Stimulated activated naive CD8-positive, alpha-beta T cell treated with anti-CD3 and anti-CD28 coated beads, Interleukin-15, amount 100 ng/mL, for 72 hours (primary cell): ENCODE results near the gene PTCD2.
"Not testable (repeated sequence)": the region's sequence is repeated elsewhere in the genome, so short reads cannot be mapped to it uniquely, and the experiment has no call there.

Experiments
- ATAC-seq: fragments of 150-1000 bp; cut with Tn5 transposase; 2 replicates; pipeline ENCODE4 v1.10.0; 2021; ENCODE audit warnings: mild to moderate bottlenecking, moderate library complexity
- DNase-seq, 2 donors: peaks; one replicate each; pipeline ENCODE4 v3.0.0; 2021 to 2022
- H3K27ac Mint-ChIP-seq, 2 donors: one replicate each; pipeline ENCODE4 v1.8.0; 2022; ENCODE audit warnings: mild to moderate bottlenecking in 2 of 2, mixed read lengths in 2 of 2, moderate library complexity in 2 of 2
- H3K27me3 Mint-ChIP-seq: one replicate; pipeline ENCODE4 v1.8.0; 2022; ENCODE audit warnings: mixed read lengths
- H3K4me1 Mint-ChIP-seq: one replicate; pipeline ENCODE4 v1.8.0; 2022; ENCODE audit warnings: mild to moderate bottlenecking, mixed read lengths
- H3K4me3 Mint-ChIP-seq, 2 donors: one replicate each; pipeline ENCODE4 v1.8.0; 2022; ENCODE audit warnings: mild to moderate bottlenecking in 2 of 2, mixed read lengths in 2 of 2, moderate library complexity in 1 of 2
- H3K9me3 Mint-ChIP-seq, 2 donors: one replicate each; pipeline ENCODE4 v1.8.0; 2022; ENCODE audit warnings: mixed read lengths in 2 of 2

Gene PTCD2

DNA sequence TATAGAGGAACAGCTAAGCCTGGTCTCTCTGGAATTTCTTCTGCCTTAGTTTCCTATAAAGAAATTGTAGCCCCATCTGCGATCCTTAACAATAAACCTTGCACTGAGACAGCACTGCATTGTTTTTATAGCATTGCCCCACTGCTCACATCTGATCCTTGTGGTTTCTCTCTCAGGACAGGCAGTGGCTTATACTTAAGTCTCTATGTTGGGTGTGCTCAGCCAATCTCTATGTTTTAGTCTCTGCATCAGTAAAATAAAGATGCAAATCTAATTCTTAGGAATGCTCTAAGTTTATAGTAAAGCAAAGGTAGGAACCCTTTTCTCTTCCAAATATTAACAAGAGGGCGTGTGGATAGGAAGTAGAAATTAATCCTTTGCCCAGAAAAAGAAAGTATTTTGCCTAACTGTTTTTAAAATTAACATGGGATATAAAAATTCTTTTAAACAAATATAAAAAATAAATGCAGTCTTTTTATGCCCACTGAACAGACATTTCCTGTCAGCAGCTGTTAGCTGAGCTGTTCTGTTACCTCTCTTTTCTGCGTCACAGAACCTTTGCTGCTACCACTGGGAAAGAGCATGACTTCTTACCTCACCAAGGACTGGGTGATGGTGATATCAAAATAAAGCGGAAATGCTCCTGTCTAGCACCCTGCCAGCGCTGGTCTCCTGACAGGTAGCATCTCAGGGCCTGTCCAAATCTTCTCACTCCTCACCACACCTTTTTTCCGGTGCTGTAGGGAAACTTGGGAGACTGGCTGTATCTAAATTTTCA is 29.6 kb upstream of the PTCD2 start:
- ATAC-seq (no peak), DNase-seq (no peak)
- H3K27ac Mint-ChIP-seq = no peak overlapping the region
- no peaks in the 10 kb centered on the region for H3K27me3 Mint-ChIP-seq
- peaks cover 5% of the 10 kb centered on the region for H3K4me1 Mint-ChIP-seq
- H3K4me3 Mint-ChIP-seq = no peak overlapping the region
- H3K9me3 Mint-ChIP-seq = no peaks in the 10 kb centered on the region

DNA sequence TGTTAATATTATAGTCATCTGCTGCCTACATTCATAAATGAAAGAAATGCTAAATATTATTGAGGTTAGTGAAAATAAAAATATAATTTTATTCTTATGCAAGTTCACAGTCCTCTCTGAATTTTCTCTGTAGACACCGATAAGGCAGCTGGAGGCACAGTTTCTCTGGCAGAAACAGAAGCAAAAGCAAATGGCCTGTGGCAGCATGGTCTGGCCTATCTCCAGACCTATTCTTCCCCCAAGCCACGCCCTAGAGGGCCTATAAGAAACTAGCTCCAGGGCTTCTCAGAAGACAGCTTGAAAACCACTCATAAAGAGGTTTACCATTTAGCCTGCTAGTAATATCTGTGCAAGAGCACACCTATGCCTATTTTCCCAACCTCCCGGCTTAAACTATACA is 28.6 kb upstream of the PTCD2 start:
- H3K4me1 Mint-ChIP-seq = peaks cover 5% of the 10 kb centered on the region
- H3K27me3 Mint-ChIP-seq = no peaks in the 10 kb centered on the region

DNA sequence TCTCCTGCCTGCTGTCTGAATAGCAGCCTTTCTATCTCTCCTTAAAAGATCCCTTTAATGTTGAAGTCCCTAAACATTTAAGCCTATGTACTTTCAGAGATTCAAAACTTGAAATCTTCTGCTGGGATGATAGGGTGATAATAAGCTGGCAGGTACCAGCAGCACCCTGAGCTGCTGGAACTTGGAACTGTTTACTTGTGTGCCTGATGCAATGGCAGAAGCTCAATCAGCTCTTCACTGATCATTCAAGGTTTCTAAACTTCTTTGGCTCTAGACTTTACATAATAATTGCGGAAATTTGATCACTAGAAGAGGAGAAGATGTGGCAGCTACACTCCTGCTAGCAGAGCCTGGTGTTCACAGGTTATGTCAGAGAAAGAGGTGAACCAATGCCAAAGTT is 27.8 kb upstream of the PTCD2 start:
- Mint-ChIP-seq H3K9me3 (no peaks in the 10 kb centered on the region), H3K4me1 (peaks cover 5% of the 10 kb centered on the region), H3K27ac (no peak overlapping the region), H3K4me3 (no peak overlapping the region), H3K27me3 (no peaks in the 10 kb centered on the region)
- no peak for ATAC-seq
- DNase-seq = no peak

More for the DNA sequence above, 28.6 kb upstream of the PTCD2 start:
- no peak for DNase-seq
- H3K4me3 Mint-ChIP-seq = no peak overlapping the region
- ATAC-seq = no peak
- H3K9me3 Mint-ChIP-seq = no peaks in the 10 kb centered on the region
- H3K27ac Mint-ChIP-seq = no peak overlapping the region

DNA sequence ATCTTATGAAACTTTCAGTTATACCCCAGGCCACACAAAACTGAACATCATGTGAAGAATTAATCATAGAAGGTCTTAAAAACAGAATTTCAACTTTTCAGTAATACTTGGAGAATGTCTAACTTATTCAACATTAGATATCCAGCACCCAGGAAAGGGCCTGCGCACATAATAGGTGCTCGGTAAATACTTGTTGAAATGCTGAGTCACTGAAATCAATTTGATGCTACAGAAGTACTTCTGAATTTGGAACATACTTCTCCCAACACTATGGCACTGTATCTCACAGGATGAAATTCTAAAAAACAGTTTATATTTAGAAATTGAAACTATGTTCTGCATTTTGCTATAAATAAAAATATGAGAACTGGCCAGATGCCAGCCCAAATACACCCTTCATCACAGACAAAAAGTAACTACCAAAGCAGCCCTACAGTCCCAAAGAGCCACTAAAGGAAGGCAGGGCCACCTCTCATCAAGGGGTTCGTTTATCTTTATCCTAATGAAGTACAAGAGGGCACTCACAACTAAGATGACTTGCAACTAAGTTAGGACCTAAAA is 26.6 kb upstream of the PTCD2 start:
- no peaks in the 10 kb centered on the region for H3K9me3 Mint-ChIP-seq
- no peak overlapping the region for H3K4me3 Mint-ChIP-seq
- no peak for DNase-seq
- no peak overlapping the region for H3K27ac Mint-ChIP-seq
- H3K27me3 Mint-ChIP-seq = no peaks in the 10 kb centered on the region
- peaks cover 11% of the 10 kb centered on the region for H3K4me1 Mint-ChIP-seq
- ATAC-seq = no peak

DNA sequence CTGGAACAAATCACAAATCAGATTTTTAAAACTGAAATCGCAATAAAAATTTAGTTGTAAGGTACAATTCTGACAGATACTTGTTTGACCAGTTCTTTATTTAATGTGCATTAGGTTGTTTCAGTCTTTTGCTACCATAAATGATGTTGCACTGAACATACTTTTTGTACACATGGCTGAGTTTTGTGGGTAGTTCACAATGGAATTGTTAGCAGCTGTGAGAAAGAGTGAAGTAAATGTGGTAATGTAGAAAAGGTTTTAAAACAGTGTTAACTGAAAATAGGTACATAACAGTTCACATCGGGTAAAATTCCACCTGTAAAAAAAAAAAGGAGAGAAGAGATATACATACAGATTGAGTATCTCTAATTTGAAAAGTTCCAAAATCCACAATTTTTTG is 25.7 kb upstream of the PTCD2 start:
- Mint-ChIP-seq H3K27me3 (no peaks in the 10 kb centered on the region), H3K9me3 (no peaks in the 10 kb centered on the region), H3K4me3 (no peak overlapping the region), H3K27ac (no peak overlapping the region), H3K4me1 (peaks cover 11% of the 10 kb centered on the region)
- DNase-seq (no peak), ATAC-seq (no peak)

DNA sequence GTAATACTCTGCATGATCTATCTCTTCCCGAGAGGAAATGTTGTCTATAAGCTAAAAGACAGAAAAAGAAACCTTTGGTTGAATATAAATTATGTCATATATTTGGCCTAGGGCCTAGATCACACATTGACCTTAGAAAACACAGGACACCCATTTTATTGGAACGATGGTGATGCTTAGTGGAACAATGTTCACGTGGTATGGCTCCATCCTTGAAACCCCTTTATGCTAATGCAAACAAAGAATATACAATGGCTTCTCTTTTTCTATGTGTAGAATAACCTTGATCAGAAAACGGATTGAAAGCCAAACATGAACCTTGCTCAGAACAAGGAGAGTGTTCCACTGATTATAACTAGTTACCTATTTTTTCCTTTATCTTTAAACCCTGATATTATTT is 24.6 kb upstream of the PTCD2 start:
- Mint-ChIP-seq H3K27me3 (no peaks in the 10 kb centered on the region), H3K4me3 (no peak overlapping the region), H3K27ac (no peak overlapping the region), H3K4me1 (peaks cover 20% of the 10 kb centered on the region), H3K9me3 (no peaks in the 10 kb centered on the region)
- DNase-seq (no peak), ATAC-seq (no peak)

DNA sequence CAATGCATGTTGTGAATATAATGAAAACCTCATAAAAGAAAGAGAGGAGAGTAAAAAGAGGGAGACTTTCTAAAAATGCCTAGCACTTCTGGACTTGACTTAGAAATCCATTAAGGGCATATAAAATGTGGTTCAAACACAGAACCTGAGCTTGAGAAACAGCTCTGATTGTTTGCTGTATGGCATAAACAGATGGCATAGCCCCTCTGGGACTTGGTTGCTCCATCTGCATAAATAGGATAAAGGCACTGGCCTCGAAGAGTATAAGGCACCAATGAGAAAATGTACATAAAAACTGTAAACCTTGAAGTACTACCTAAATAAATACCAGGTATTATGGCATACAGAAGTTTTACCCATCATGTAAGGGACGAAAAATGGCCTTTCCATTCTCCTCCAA is 23.9 kb upstream of the PTCD2 start:
- Mint-ChIP-seq H3K9me3 (no peaks in the 10 kb centered on the region), H3K4me3 (no peak overlapping the region), H3K27ac (no peak overlapping the region), H3K4me1 (peaks cover 20% of the 10 kb centered on the region), H3K27me3 (no peaks in the 10 kb centered on the region)
- no peak for DNase-seq
- ATAC-seq = no peak

DNA sequence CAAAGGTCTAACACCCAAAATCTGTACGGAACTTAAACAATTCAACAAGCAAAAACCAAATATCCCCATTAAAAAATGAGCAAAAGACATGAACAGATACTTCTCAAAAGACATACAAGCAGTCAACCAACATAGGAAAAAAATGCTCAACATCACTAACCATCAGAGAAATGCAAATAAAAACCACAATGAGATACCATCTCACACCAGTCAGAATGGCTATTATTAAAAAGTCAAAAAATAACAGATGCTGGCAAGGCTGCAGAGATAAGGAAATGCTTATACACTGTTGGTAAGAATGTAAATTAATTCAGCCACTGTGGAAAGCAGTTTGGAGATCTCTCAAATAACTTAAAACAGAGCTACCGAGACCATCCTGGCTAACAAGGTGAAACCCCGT is 22.0 kb upstream of the PTCD2 start:
- not testable (repeated sequence) for ATAC-seq, H3K4me3 Mint-ChIP-seq, H3K27ac Mint-ChIP-seq, DNase-seq, H3K9me3 Mint-ChIP-seq, H3K27me3 Mint-ChIP-seq
- H3K4me1 Mint-ChIP-seq = peaks cover 20% of the 10 kb centered on the region

DNA sequence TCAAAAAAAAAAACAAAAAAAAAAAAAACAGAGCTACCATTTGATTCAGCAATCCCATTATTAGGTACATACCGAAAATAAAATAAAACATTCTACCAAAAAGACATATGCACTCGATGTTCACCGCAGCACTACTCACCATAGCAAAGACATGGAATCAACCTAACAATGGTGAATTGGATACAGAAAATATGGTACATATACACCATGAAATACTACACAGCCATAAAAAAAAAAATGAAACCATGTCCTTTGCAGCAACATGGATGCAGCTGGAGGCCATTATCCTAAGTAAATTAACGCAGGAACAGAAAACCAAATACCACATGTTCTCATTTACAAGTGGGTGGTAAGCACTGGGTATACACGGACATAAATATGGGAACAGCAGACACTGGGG is 21.5 kb upstream of the PTCD2 start:
- ATAC-seq (no peak), DNase-seq (no peak)
- Mint-ChIP-seq H3K4me3 (no peak overlapping the region), H3K4me1 (peaks cover 21% of the 10 kb centered on the region), H3K27ac (no peak overlapping the region), H3K9me3 (no peaks in the 10 kb centered on the region), H3K27me3 (no peaks in the 10 kb centered on the region)

DNA sequence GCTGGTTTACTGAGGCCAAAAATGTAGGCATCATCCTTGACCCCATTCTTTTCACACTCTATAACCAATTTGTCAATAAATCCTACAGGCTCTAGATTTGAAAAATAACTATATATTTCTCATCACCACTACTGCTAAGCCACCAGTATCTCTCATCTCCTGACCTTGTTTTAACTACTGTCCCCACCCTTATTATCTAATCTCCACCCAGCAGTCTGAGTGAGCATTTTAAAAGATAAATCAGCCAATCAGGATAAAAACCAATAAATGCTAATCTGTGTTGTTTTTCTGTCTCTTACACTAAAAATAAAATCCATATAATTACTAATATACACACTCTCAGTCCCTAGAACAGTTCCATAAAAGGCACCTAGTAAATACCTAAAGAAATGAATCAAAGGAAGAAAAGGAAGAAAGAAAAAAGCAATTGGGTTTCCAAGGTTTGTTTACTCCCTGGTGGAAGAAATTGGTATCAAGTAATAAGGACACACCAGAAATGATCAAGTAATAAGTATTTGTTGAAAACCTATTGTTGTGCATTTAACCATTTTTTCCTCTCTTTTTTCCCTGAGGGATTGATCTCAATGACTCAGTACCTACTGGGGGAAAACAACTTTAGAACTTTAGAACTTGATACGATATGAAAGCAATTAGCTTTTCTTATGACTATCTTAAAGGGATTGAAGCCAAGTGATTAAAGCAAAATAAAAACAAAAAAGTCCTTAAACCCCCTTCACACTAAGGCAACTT is 19.4 kb upstream of the PTCD2 start:
- Mint-ChIP-seq H3K9me3 (no peaks in the 10 kb centered on the region), H3K27me3 (no peaks in the 10 kb centered on the region), H3K4me3 (no peak overlapping the region), H3K4me1 (peaks cover 33% of the 10 kb centered on the region), H3K27ac (no peak overlapping the region)
- DNase-seq = no peak
- no peak for ATAC-seq

DNA sequence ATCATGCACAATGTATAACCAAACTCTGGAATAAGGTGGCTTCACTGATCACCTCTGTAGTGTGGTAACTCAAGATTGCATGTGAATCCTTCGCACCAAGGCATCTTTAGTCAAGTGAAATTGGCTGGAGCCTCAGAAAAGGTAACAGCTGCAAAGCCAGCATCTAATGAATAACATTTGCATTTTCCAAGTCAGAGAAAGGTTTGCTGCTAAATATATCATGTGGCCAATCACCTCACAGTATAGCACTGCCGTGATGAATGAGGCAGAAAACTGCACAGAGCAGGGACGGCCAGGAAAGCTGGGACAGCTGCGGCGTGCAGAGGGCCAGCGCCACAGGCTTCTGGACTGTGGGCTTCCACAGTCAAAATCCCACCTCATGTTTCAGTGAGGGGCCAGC is 18.6 kb upstream of the PTCD2 start:
- no peaks in the 10 kb centered on the region for H3K9me3 Mint-ChIP-seq
- H3K27ac Mint-ChIP-seq = no peak overlapping the region
- ATAC-seq = no peak
- no peaks in the 10 kb centered on the region for H3K27me3 Mint-ChIP-seq
- H3K4me1 Mint-ChIP-seq = peaks cover 34% of the 10 kb centered on the region
- no peak for DNase-seq
- H3K4me3 Mint-ChIP-seq = no peak overlapping the region

DNA sequence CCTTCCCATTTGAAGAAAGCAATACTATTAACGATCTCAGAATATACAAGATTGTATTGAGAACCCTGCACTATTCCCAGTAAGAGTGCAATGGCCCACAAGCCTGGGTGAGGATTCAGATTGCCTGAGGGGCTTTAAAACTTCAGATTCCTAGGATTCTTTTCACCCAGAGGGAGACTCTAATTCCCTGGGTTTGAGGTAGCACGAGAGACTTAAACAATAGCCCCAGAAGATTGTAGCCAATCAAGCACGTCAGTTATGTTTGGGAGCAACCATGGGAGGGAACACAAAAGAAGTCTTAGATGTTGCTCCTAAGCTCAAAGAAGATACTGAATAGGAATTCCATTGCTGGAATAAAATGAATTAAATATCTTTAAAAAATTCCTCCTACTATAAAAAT is 18.0 kb upstream of the PTCD2 start:
- no peak for DNase-seq
- H3K9me3 Mint-ChIP-seq = no peaks in the 10 kb centered on the region
- ATAC-seq = no peak
- H3K4me3 Mint-ChIP-seq = no peak overlapping the region
- H3K27me3 Mint-ChIP-seq = no peaks in the 10 kb centered on the region
- H3K4me1 Mint-ChIP-seq = peaks cover 39% of the 10 kb centered on the region
- no peak overlapping the region for H3K27ac Mint-ChIP-seq

DNA sequence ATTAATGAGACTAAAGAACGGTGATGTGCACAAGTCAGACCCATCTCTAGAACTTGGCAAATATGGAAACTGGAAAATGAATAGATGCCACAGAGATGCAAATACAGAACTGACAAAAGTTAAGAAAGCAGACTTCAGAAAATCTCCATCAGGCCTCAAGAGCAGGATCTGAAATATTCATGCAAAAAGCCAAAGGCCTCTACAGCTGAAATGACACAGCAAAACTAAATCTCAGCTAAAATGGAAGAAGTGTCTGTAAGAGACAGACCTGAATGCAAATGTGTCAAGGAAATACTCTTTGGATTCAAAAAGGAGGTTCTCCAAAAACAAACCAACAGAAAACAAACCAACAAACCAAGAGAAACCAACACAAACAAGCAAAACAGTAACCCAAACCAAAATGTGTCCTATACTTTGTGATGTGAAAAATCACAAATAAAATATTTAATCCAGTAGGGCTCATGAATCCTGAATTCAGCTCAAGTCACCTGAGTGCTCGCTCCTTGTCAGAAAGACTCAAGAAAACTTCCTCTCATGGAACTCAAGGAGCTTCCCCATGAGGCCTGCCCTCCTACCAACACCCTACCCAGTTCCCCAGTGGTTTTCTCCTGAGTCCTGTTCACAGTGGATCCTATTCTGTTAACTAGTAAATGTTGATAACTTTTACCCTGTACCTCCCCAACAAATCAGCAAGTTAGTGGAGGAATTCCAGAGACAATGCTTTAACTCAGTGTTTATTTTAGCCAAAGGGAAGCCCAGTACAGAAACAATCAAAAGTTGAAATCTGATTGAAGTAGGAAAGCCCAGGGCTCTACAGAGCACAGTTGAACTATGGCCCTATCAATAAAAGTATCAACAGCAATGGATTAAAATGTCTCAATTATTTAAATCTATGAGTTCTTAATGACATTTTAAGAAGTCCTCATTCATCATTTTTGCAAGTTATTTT is 14.7 kb upstream of the PTCD2 start:
- Mint-ChIP-seq H3K9me3 (no peaks in the 10 kb centered on the region), H3K4me3 (no peak overlapping the region), H3K27me3 (no peaks in the 10 kb centered on the region), H3K4me1 (peaks cover 38% of the 10 kb centered on the region), H3K27ac (peak overlapping the region in 1 of 2 donors; percentile 61)
- ATAC-seq (no peak), DNase-seq (no peak)

DNA sequence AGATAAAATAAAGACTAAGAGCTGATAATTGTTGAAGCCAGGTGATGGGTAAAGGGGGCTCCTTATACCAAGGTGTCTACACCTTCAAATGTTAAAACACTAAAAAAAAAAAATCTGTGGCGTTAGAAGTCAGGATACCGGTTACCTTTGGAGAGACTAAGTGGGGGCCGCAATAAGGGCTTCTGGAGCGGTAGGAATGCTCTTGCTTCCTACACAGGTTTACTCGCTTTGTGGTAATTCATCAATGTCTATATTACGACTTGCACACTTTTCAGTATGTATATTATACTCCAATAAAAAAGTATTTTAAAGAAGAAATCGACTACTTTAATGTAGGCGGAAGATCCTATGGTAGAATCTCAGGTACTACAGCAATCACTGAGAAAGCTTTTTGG is 12.6 kb upstream of the PTCD2 start:
- ATAC-seq = no peak
- DNase-seq = no peak
- Mint-ChIP-seq H3K4me1 (peaks cover 38% of the 10 kb centered on the region), H3K27me3 (no peaks in the 10 kb centered on the region), H3K27ac (peak overlapping the region; percentile 98), H3K4me3 (peak overlapping the region; percentile 78 to 86), H3K9me3 (no peaks in the 10 kb centered on the region)
